Measurements from ENCODE around the gene SNAP23. TPM values are rescaled to one million over a fixed set of nuclear protein-coding genes. Genes with fewer than 3 reads are reported as not detected.

SNAP23 gene
- total RNA-seq, 1 experiment from 2014 or later: 68.3 TPM

- peaks cover 35% of the 10 kb centered on the region for H3K4me1 Mint-ChIP-seq
- no peaks in the 10 kb centered on the region for H3K36me3 Mint-ChIP-seq
- peaks cover 85% of the 10 kb centered on the region for H3K27me3 Mint-ChIP-seq (ENCODE audit: low read depth)
- H3K27ac Mint-ChIP-seq: no peak overlapping the region
- ChIA-PET POLR2A (no interaction called here), CTCF (no interaction called here)
- H3K9me3 Mint-ChIP-seq: no peaks in the 10 kb centered on the region
- TF ChIP-seq NFE2L1 (CRISPR knock-in tag; IDR thresholded peaks at IDR 0.05) (no peak), ZNF512 (CRISPR knock-in tag; IDR thresholded peaks at IDR 0.05; ENCODE audit: borderline replicate concordance) (no peak), NFATC4 (CRISPR knock-in tag; IDR thresholded peaks at IDR 0.05) (no peak), ATF6 (CRISPR knock-in tag; IDR thresholded peaks at IDR 0.05) (no peak), SMAD4 (CRISPR knock-in tag; IDR thresholded peaks at IDR 0.05) (no peak), ERG (CRISPR knock-in tag; IDR thresholded peaks at IDR 0.05) (no peak), RORB (CRISPR knock-in tag; IDR thresholded peaks at IDR 0.05) (no peak), TP53 (CRISPR knock-in tag; IDR thresholded peaks at IDR 0.05) (no peak), E2F5 (CRISPR knock-in tag; IDR thresholded peaks at IDR 0.05) (no peak), PREB (CRISPR knock-in tag; IDR thresholded peaks at IDR 0.05; ENCODE audit: borderline replicate concordance) (no peak), AFF4 (CRISPR knock-in tag; IDR thresholded peaks at IDR 0.05; ENCODE audit: borderline replicate concordance) (no peak), ZNF671 (CRISPR knock-in tag; IDR thresholded peaks at IDR 0.05) (no peak), NR3C1 (CRISPR knock-in tag; conservative IDR thresholded peaks at IDR 0.05; ENCODE audit: low read depth) (no peak), IRF2 (CRISPR knock-in tag; IDR thresholded peaks at IDR 0.05; ENCODE audit: borderline replicate concordance, low read depth) (no peak), MLX (CRISPR knock-in tag; IDR thresholded peaks at IDR 0.05) (no peak), E2F1 (CRISPR knock-in tag; IDR thresholded peaks at IDR 0.05) (no peak), HMGA2 (CRISPR knock-in tag; IDR thresholded peaks at IDR 0.05) (no peak)
- no peak overlapping the region for H3K4me3 Mint-ChIP-seq
- DNase-seq (ENCODE audit: low spot score) (no peak), ATAC-seq (no peak)
Measured at GRCh38 chr15:42578984-42579537, 83.6 kb downstream of the SNAP23 start.
